HEK293T (cell line): Measurements from ENCODE around the gene LGALS8.

Experiments
- ARNT ChIP-seq: fragments of 450-650 bp; IDR thresholded peaks from 2 replicates; pipeline ENCODE4 v1.6.1; 2017; ENCODE audit warnings: mild to moderate bottlenecking
- BHLHE40 ChIP-seq: fragments of 450-650 bp; IDR thresholded peaks from 2 replicates; pipeline ENCODE4 v1.6.1; 2016; ENCODE audit warnings: mild to moderate bottlenecking, moderate library complexity, borderline replicate concordance
- CTBP1 ChIP-seq: fragments of 450-650 bp; IDR thresholded peaks from 2 replicates; pipeline ENCODE4 v1.6.1; 2016; ENCODE audit warnings: borderline replicate concordance
- ELF4 ChIP-seq: fragments of 450-650 bp; IDR thresholded peaks from 2 replicates; pipeline ENCODE4 v1.6.1; 2017; ENCODE audit warnings: antibody characterized with exemption
- FOXA1 ChIP-seq: fragments of 450-650 bp; IDR thresholded peaks from 2 replicates; pipeline ENCODE4 v1.6.1; 2016; ENCODE audit warnings: mild to moderate bottlenecking
- FOXK2 ChIP-seq: fragments of 450-650 bp; IDR thresholded peaks from 2 replicates; pipeline ENCODE4 v1.6.1; 2016; ENCODE audit warnings: mild to moderate bottlenecking
- FOXM1 ChIP-seq: fragments of 450-650 bp; IDR thresholded peaks from 2 replicates; pipeline ENCODE4 v1.6.1; 2017; ENCODE audit warnings: mild to moderate bottlenecking, borderline replicate concordance
- HDGF ChIP-seq: fragments of 450-650 bp; IDR thresholded peaks from 2 replicates; pipeline ENCODE4 v1.6.1; 2017; ENCODE audit warnings: antibody characterized with exemption, borderline replicate concordance
- L3MBTL2 ChIP-seq: fragments of 450-650 bp; conservative IDR thresholded peaks from 2 replicates; pipeline ENCODE4 v1.6.1; 2016; ENCODE audit warnings: mild to moderate bottlenecking
- LEF1 ChIP-seq: fragments of 450-650 bp; IDR thresholded peaks from 2 replicates; pipeline ENCODE4 v1.6.1; 2017; ENCODE audit warnings: mild to moderate bottlenecking, borderline replicate concordance
- NFRKB ChIP-seq: fragments of 450-650 bp; IDR thresholded peaks from 2 replicates; pipeline ENCODE4 v1.6.1; 2016; ENCODE audit warnings: mild to moderate bottlenecking, moderate library complexity
- SP1 ChIP-seq: fragments of 450-650 bp; IDR thresholded peaks from 2 replicates; pipeline ENCODE4 v1.6.1; 2017
- SUZ12 ChIP-seq: fragments of 450-650 bp; IDR thresholded peaks from 2 replicates; pipeline ENCODE4 v1.6.1; 2016; ENCODE audit warnings: mild to moderate bottlenecking
- TF ChIP-seq, protein P1 (sequence below): fragments of 450-650 bp; IDR thresholded peaks from 2 replicates; pipeline ENCODE4 v1.6.1; 2016

DNA sequence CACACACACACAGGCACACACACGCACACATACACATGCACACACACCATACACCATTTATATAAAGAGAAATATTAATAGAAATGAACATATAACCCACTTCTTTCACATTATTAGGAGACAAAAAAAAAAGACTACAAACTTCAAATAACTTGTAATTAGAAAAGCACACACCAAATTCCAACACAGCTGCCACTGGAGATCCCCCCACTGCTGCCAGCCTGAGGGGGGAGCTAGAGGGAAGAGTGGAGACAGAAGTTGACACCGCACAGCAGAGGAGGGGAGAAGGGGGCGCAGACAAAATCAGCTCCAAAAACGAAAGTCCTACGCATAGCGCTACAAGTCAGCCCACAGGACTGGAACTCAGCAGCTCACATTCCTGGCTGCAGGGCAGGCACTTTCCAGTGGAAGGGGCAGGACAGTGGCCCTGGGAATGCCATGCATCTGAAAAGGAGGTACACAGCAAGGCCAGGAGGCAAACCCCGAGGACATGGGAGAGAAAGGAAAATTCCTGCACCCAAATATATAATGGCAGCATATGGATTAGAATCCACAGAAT is 36.5 kb downstream of the LGALS8 start:
- no peak for TF ChIP-seq CTBP1
- TF ChIP-seq FOXK2: no peak
- TF ChIP-seq FOXA1: no peak
- TF ChIP-seq L3MBTL2: no peak
- TF ChIP-seq SP1: no peak
- no peak for TF ChIP-seq SUZ12
- TF ChIP-seq BHLHE40: no peak
- no peak for TF ChIP-seq FOXM1
- no peak for TF ChIP-seq LEF1
- no peak for TF ChIP-seq HDGF
- no peak for TF ChIP-seq ARNT
- TF ChIP-seq NFRKB: no peak
- no peak for TF ChIP-seq ELF4
- TF ChIP-seq, protein P1, sequence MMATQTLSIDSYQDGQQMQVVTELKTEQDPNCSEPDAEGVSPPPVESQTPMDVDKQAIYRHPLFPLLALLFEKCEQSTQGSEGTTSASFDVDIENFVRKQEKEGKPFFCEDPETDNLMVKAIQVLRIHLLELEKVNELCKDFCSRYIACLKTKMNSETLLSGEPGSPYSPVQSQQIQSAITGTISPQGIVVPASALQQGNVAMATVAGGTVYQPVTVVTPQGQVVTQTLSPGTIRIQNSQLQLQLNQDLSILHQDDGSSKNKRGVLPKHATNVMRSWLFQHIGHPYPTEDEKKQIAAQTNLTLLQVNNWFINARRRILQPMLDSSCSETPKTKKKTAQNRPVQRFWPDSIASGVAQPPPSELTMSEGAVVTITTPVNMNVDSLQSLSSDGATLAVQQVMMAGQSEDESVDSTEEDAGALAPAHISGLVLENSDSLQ: no peak
